CD14-positive monocyte (primary cell): ENCODE data around the gene GPC6. TPM values are rescaled to one million over a fixed set of nuclear protein-coding genes. Genes with fewer than 3 reads are reported as not detected.

Source experiments
- DNase-seq, 3 donors: peaks; one replicate each; pipeline ENCODE4 v3.0.0-alpha.2; 2011 to 2022
- H2AFZ ChIP-seq: 2 replicates; pipeline ENCODE4 v1.6.0; 2012; ENCODE audit warnings: mild to moderate bottlenecking, low read depth, low read length, inconsistent platforms; ENCODE audit not compliant: insufficient read depth, poor library complexity, severe bottlenecking
- H3K27ac ChIP-seq, 2 donors: 1 replicate in 1 of 2; 2 replicates in 1 of 2; pipeline ENCODE4 v1.5.1; 2012 to 2013; ENCODE audit warnings: low read length in 2 of 2, control low read depth in 1 of 2, inconsistent platforms in 1 of 2, low read depth in 1 of 2, mild to moderate bottlenecking in 1 of 2
- H3K27me3 ChIP-seq, 2 donors: one replicate each; pipeline versions ENCODE4 v1.6.0 to v1.6.1; 2011 to 2013; ENCODE audit warnings: low read length in 2 of 2; ENCODE audit not compliant: control insufficient read depth in 2 of 2, insufficient read depth in 2 of 2
- H3K36me3 ChIP-seq, 2 donors: replicated peaks in 1 of 2; 1 replicate in 1 of 2; 2 replicates in 1 of 2; pipeline versions ENCODE4 v1.5.1 to v1.6.1; 2012 to 2013; ENCODE audit warnings: low read length in 2 of 2, control low read depth in 1 of 2, inconsistent platforms in 1 of 2, mild to moderate bottlenecking in 1 of 2; ENCODE audit not compliant: insufficient read depth in 2 of 2, control insufficient read depth in 1 of 2
- H3K4me1 ChIP-seq, 2 donors: 1 replicate in 1 of 2; 2 replicates in 1 of 2; pipeline versions ENCODE4 v1.5.1 to v1.6.1; 2012 to 2013; ENCODE audit warnings: low read length in 2 of 2, control low read depth in 1 of 2, inconsistent platforms in 1 of 2, mild to moderate bottlenecking in 1 of 2, moderate library complexity in 1 of 2; ENCODE audit not compliant: insufficient read depth in 2 of 2, control insufficient read depth in 1 of 2
- H3K4me2 ChIP-seq: replicated peaks from 2 replicates; pipeline ENCODE3; 2012; ENCODE audit warnings: low read length, moderate library complexity, mild to moderate bottlenecking; ENCODE audit not compliant: poor library complexity, severe bottlenecking; ENCODE audit errors: extremely low read depth
- H3K4me3 ChIP-seq, 3 experiments: fragments of 200-600 bp in 1 of 3; sonication (generic) in 1 of 3; replicated peaks in 1 of 3; 1 replicate in 2 of 3; 2 replicates in 1 of 3; pipeline ENCODE4 v1.5.1; 2011 to 2013; ENCODE audit warnings: low read length in 3 of 3, mild to moderate bottlenecking in 3 of 3, control low read depth in 2 of 3, low read depth in 2 of 3, inconsistent platforms in 1 of 3, moderate library complexity in 1 of 3
- H3K79me2 ChIP-seq: 2 replicates; pipeline ENCODE4 v1.6.0; 2012; ENCODE audit warnings: mild to moderate bottlenecking, control low read depth, inconsistent platforms, low read length, moderate library complexity; ENCODE audit not compliant: insufficient read depth
- H3K9ac ChIP-seq: 2 replicates; pipeline ENCODE4 v1.6.0; 2017; ENCODE audit warnings: low read length, mild to moderate bottlenecking; ENCODE audit not compliant: insufficient read depth, poor library complexity, severe bottlenecking
- H3K9me3 ChIP-seq, 2 donors: replicated peaks in 1 of 2; 1 replicate in 1 of 2; 2 replicates in 1 of 2; pipeline versions ENCODE4 v1.5.1 to v1.6.1; 2012 to 2013; ENCODE audit warnings: low read length in 2 of 2, control low read depth in 1 of 2; ENCODE audit not compliant: control insufficient read depth in 1 of 2, insufficient read depth in 1 of 2
- H4K20me1 ChIP-seq: 2 replicates; pipeline ENCODE4 v1.6.0; 2012; ENCODE audit warnings: mild to moderate bottlenecking, low read length, control low read depth, moderate library complexity; ENCODE audit not compliant: insufficient read depth
- H3K27ac Mint-ChIP-seq, 7 donors: one replicate each; pipeline ENCODE4 v1.8.0; 2020; ENCODE audit warnings: mild to moderate bottlenecking in 7 of 7, mixed read lengths in 7 of 7, moderate library complexity in 6 of 7, inconsistent platforms in 2 of 7
- H3K27me3 Mint-ChIP-seq, 3 donors: one replicate each; pipeline ENCODE4 v1.8.0; 2021 to 2022; ENCODE audit warnings: low read depth in 3 of 3, mild to moderate bottlenecking in 3 of 3, mixed read lengths in 3 of 3, moderate library complexity in 3 of 3, inconsistent platforms in 1 of 3
- H3K36me3 Mint-ChIP-seq, 2 donors: one replicate each; pipeline ENCODE4 v1.8.0; 2020; ENCODE audit warnings: mixed read lengths in 2 of 2, inconsistent platforms in 1 of 2, mild to moderate bottlenecking in 1 of 2
- H3K4me1 Mint-ChIP-seq: one replicate; pipeline ENCODE4 v1.8.0; 2020; ENCODE audit warnings: mild to moderate bottlenecking, mixed read lengths
- H3K4me3 Mint-ChIP-seq, 2 donors: one replicate each; pipeline ENCODE4 v1.8.0; 2020; ENCODE audit warnings: mild to moderate bottlenecking in 2 of 2, mixed read lengths in 2 of 2, moderate library complexity in 1 of 2
- H3K9me3 Mint-ChIP-seq, 7 donors: one replicate each; pipeline ENCODE4 v1.8.0; 2020 to 2022; ENCODE audit warnings: mixed read lengths in 7 of 7, mild to moderate bottlenecking in 6 of 7, moderate library complexity in 6 of 7, inconsistent platforms in 2 of 7
- CTCF ChIP-seq: fragments of 200-600 bp; IDR thresholded peaks from one replicate; pipeline ENCODE4 v1.8.0; 2022; ENCODE audit warnings: antibody characterized with exemption, mild to moderate bottlenecking
- WGBS: methylation state at CpG from one replicate; pipeline ENCODE4 v1.1.5; 2013; ENCODE audit warnings: missing lambda C conversion rate; ENCODE audit not compliant: insufficient coverage; 5-methylcytosine and 5-hydroxymethylcytosine counted together
- intact Hi-C, 2 donors: fragments of 100-400 bp; cut with micrococcal nuclease; formaldehyde crosslinking; loops; one replicate each; pipeline versions ENCODE4 v1.15.0 to v1.15.1; 2023
- polyA plus RNA-seq, 3 donors: library from polyadenylated mRNA; depleted of rRNA in 1 of 3; unstranded in 2 of 3; stranded (reverse) in 1 of 3; fragments of 300-500 nt in 2 of 3; fragments of >200 nt in 1 of 3; fragmentation: Illumina TruSeq in 2 of 3; gene quantifications; 1 replicate in 2 of 3; 2 replicates in 1 of 3; pipeline ENCODE4 v1.2.3, GENCODE V29; 2012 to 2021

The GPC6 gene
- polyA plus RNA-seq, 3 donors: not detected

GRCh38 chr13:93736081-93736480 lies 509.5 kb downstream of the GPC6 start:
- Histone ChIP-seq H3K9ac (no peak overlapping the region), H3K27ac (no peak overlapping the region), H3K27me3 (no peaks in the 10 kb centered on the region), H3K4me2 (no peak overlapping the region), H3K4me1 (no peaks in the 10 kb centered on the region), H3K36me3 (no peaks in the 10 kb centered on the region), H3K79me2 (no peaks in the 10 kb centered on the region), H3K4me3 (no peak overlapping the region), H4K20me1 (no peaks in the 10 kb centered on the region), H3K9me3 (peaks cover 3% of the 10 kb centered on the region in 2 donors), H2AFZ (no peak overlapping the region)
- intact Hi-C loops: no loop called here
- TF ChIP-seq CTCF: no peak
- no peak overlapping the region for H3K27ac Mint-ChIP-seq
- peaks cover 0 to 13% (median 0%) of the 10 kb centered on the region in 7 donors for H3K9me3 Mint-ChIP-seq
- no peak overlapping the region for H3K4me3 Mint-ChIP-seq
- H3K4me1 Mint-ChIP-seq: no peaks in the 10 kb centered on the region
- H3K27me3 Mint-ChIP-seq: no peaks in the 10 kb centered on the region
- no peak for DNase-seq
- no peaks in the 10 kb centered on the region for H3K36me3 Mint-ChIP-seq

GRCh38 chr13:93736909-93737308 lies 510.3 kb downstream of the GPC6 start:
- peaks cover 0 to 14% (median 0%) of the 10 kb centered on the region in 7 donors for H3K9me3 Mint-ChIP-seq
- no peaks in the 10 kb centered on the region for H3K4me1 Mint-ChIP-seq
- Histone ChIP-seq H3K9ac (no peak overlapping the region), H3K27me3 (no peaks in the 10 kb centered on the region), H3K36me3 (no peaks in the 10 kb centered on the region), H3K9me3 (peaks cover 0 to 3% of the 10 kb centered on the region in 2 donors), H3K27ac (no peak overlapping the region), H3K4me1 (no peaks in the 10 kb centered on the region), H3K4me3 (no peak overlapping the region), H3K4me2 (no peak overlapping the region), H2AFZ (no peak overlapping the region), H4K20me1 (no peaks in the 10 kb centered on the region), H3K79me2 (no peaks in the 10 kb centered on the region)
- no peak for DNase-seq
- no CpG with 5 or more reads among the region's 3 CpGs for WGBS
- H3K4me3 Mint-ChIP-seq: no peak overlapping the region
- intact Hi-C loops: no loop called here
- H3K27ac Mint-ChIP-seq: no peak overlapping the region
- no peaks in the 10 kb centered on the region for H3K27me3 Mint-ChIP-seq
- no peaks in the 10 kb centered on the region for H3K36me3 Mint-ChIP-seq
- TF ChIP-seq CTCF: no peak
